HG03196 (cell line): ENCODE data around the gene CAMSAP3.

Experiments used
- ATAC-seq: cut with Tn5 transposase; IDR thresholded peaks from one replicate; pipeline ENCODE4 v1.9.1; 2021; ENCODE audit not compliant: unreplicated experiment

CAMSAP3 gene, protein sequence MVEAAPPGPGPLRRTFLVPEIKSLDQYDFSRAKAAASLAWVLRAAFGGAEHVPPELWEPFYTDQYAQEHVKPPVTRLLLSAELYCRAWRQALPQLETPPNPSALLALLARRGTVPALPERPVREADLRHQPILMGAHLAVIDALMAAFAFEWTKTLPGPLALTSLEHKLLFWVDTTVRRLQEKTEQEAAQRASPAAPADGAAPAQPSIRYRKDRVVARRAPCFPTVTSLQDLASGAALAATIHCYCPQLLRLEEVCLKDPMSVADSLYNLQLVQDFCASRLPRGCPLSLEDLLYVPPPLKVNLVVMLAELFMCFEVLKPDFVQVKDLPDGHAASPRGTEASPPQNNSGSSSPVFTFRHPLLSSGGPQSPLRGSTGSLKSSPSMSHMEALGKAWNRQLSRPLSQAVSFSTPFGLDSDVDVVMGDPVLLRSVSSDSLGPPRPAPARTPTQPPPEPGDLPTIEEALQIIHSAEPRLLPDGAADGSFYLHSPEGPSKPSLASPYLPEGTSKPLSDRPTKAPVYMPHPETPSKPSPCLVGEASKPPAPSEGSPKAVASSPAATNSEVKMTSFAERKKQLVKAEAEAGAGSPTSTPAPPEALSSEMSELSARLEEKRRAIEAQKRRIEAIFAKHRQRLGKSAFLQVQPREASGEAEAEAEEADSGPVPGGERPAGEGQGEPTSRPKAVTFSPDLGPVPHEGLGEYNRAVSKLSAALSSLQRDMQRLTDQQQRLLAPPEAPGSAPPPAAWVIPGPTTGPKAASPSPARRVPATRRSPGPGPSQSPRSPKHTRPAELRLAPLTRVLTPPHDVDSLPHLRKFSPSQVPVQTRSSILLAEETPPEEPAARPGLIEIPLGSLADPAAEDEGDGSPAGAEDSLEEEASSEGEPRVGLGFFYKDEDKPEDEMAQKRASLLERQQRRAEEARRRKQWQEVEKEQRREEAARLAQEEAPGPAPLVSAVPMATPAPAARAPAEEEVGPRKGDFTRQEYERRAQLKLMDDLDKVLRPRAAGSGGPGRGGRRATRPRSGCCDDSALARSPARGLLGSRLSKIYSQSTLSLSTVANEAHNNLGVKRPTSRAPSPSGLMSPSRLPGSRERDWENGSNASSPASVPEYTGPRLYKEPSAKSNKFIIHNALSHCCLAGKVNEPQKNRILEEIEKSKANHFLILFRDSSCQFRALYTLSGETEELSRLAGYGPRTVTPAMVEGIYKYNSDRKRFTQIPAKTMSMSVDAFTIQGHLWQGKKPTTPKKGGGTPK

DNA sequence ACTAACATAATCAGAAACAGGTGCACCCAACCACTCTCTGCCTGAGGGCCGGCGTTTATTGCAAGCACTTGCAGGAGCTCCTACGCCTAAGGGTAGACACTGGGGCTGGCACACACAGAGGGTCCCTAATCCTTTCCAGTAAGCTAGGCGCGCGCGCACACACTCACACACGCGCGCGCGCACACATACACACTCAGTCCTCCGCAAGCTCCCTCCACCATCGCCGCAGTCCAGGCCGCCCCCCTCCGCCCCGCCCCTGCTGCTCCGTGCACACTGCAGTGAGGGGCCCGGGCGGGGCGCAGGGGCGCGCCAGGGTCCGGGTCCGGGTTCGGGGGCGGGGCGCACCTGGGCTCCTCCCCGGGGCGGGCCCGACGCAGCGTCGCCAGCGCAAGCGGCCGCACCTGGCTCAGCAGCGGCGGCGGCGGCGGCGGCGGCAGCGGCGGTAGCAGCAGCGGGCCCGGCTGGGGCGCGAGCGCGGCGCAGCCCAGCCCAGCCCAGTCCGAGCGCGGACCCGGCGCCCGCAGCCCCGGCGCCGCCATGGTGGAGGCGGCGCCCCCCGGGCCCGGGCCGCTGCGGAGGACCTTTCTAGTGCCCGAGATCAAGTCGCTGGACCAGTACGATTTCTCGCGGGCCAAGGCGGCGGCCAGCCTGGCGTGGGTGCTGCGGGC lies at the start of gene CAMSAP3:
TSS of gene CAMSAP3 (plus strand) at position 398 of the 668 bp plus-strand sequence. CDS start at position 538, 140 bp downstream.
- no peak for ATAC-seq

DNA sequence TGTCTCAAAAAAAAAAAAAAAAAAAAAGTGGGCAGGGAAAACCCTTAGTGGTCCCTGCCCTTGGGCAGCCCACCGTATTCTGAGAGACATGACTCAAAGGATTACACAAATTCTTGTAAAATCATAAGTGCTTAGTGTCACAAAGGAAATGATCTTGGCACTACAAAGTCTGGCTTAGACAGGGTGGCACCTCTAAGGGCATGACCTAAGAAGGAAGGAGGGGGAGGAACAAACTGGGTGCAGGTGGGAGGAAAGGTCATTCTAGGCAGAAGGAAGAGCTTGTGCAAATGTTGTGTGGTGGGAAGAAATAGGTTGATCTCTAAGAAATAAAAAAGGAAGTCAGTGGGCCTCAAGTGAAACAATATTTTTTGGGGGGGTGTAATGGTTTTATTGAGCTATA lies 49.8 kb upstream of the CAMSAP3 start:
- ATAC-seq, result no peak

DNA sequence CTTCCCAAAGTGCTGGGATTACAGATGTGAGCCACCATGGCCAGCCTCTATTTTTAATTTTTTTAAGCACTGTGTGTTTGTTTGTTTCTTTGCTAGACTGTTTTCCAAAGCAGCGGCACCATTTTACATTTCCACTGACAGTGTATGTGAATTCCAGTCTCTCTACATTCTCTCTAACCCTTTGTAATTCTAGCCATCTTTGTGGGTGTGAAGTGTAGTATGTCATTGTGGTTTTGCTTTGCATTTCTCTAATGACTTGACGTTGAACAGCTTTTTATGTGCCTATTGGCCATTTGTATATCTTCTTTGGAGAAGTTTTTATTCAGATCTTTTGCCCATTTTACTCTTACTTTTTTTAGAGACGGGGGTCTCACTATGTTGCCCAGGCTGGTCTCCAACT lies 48.5 kb upstream of the CAMSAP3 start:
- no peak for ATAC-seq

DNA sequence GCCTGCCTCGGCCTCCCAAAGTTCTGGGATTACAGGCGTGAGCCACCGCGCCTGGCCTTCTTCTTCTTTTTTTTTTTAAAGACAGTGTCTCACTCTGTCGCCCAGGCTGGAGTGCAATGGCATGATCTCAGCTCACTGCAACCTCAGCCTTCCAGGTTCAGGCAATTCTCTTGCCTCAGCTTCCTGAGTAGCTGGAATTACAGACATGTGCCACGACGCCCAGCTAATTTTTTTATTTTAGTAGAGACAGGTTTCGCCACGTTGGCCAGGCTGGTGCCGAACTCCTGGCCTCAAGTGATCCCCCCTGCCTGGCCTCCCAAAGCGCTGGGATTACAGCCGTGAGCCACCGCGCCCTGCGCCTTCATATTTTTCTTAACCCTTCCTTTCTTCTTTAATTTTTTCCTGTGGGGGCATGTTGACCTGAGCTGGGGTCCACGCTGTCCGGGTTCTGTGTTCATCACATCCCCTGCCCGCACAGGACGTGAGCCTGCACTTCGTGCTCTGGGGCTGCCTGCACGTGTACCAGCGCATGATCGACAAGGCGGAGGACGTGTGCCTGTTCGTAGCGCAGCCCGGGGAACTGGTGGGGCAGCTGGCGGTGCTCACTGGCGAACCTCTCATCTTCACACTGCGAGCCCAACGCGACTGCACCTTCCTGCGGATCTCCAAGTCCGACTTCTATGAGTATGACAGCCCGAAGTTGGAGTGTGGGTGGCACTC lies 46.1 kb upstream of the CAMSAP3 start:
- ATAC-seq, result no peak

GRCh38 chr19:7550169-7550770 lies 45.4 kb upstream of the CAMSAP3 start:
- ATAC-seq, result no peak

DNA sequence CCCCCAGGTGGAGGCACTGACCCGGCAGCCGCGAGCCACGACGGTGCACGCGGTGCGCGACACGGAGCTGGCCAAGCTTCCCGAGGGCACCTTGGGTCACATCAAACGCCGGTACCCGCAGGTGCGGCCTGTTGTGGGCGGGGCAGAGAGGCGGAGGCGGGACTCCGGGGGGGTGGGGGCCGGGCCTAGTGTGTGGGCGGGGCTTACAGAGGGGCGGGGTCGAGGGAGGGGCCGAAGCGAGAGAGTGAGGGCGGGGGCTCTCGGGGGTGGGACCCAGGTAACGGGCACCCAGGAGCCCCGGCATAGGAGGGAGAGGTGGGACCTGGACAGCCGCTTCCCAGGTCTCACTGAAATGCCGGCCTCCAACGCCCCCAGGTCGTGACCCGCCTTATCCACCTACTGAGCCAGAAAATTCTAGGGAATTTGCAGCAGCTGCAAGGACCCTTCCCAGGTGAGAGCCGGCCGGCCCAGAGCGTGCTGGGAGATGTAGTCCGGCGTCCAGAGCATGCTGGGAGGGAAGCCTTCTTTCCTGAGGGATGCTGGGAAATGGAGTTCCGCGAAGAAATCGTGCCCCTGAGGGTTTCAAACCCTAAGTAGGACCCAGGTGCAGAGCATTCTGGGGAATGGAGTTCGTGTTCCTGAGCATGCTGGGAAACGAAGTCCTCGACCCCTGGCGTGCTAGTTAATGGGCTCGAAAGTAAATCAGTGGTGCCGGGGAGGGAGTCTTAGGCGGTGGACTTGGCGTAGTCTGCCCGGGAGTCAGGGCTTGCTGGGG lies 44.5 kb upstream of the CAMSAP3 start:
- no peak for ATAC-seq

GRCh38 chr19:7552781-7553180 lies 42.9 kb upstream of the CAMSAP3 start:
- no peak for ATAC-seq

DNA sequence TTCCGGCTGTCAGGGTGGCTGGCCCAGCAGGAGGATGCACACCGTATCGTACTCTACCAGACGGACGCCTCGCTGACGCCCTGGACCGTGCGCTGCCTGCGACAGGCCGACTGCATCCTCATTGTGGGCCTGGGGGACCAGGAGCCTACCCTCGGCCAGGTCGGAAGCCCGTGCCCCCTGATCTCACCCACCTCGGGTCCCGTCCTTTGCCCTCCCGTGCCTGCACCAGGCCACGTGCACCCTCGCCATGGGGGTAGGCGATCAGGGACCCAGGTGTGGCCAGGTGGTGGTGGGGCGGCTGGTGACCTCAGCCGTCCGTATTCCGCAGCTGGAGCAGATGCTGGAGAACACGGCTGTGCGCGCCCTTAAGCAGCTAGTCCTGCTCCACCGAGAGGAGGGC lies 41.1 kb upstream of the CAMSAP3 start:
- no peak for ATAC-seq

GRCh38 chr19:7554990-7555864 lies 40.4 kb upstream of the CAMSAP3 start:
- ATAC-seq, result no peak

DNA sequence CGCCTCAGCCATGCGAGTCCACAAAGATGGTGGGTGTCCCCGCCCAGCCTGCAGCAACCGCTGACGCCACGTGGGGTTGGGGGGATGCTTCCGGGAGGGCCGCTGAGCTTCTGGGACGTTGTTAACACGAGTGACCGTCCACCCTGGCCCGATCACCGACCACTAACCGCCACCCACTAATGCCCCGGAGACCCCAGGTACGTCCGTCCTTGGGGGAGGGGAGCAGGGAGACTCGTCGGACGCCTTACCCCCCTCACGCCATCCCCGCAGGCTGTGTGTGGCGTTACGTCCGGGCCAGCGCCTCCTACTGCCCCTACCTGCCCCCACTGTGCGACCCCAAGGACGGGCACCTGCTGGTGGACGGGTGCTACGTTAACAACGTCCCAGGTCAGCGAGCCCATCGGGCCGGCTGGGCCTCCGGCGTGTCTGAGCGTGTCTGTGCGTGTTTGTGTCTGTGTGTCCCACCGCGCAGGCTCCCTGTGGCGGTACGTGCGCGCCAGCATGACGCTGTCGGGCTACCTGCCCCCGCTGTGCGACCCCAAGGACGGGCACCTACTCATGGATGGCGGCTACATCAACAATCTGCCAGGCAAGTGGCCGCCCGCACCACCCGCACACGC lies 38.9 kb upstream of the CAMSAP3 start:
- ATAC-seq, result no peak

GRCh38 chr19:7558667-7559066 lies 37.0 kb upstream of the CAMSAP3 start:
- no peak for ATAC-seq

DNA sequence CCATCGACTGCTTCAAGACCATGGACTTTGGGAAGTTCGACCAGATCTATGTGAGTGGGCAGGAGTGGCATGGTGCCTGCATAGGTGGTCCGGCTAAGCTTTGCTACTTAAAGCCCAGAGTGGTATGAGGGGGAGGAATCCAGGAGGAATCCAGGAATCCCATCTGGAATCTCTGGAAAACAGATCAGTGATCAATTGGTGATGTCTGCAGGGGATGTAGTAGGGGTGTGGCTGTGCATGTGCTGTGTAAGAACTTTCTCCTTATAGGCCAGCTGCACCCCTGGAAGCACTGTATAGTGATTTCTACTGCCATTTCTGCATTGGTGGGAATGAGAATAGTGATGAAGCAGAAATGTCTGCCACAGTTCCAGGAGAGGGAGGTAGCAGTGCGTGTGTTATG lies 36.6 kb upstream of the CAMSAP3 start:
- no peak for ATAC-seq

GRCh38 chr19:7560255-7560654 lies 35.4 kb upstream of the CAMSAP3 start:
- ATAC-seq, result no peak

DNA sequence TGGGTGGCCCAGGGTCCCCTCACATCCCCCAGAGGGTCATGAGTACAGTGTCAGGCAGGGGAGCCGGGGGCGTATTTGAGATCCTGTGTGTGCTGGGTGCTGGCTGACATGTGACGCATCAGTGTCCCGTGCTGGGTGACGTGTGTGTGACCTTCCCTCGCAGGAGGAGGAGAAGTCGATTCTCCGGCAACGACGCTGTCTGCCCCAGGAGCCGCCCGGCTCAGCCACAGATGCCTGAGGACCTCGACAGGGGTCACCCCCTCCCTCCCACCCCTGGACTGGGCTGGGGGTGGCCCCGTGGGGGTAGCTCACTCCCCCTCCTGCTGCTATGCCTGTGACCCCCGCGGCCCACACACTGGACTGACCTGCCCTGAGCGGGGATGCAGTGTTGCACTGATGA lies 34.3 kb upstream of the CAMSAP3 start:
- no peak for ATAC-seq

- no peak for ATAC-seq
Observed at GRCh38 chr19:7562646-7563393, 32.8 kb upstream of the CAMSAP3 start.

GRCh38 chr19:7564866-7565265 lies 30.8 kb upstream of the CAMSAP3 start:
- no peak for ATAC-seq

- no peak for ATAC-seq
Observed at GRCh38 chr19:7565332-7565731, 30.3 kb upstream of the CAMSAP3 start.
